IPS DF 19.7 (cell line): ENCODE measurements around the gene RSKR.
A peak's percentile ranks its signal among the peaks of the same experiment; 100 is the strongest.
"Not testable (repeated sequence)": the region's sequence is repeated elsewhere in the genome, so short reads cannot be mapped to it uniquely, and the experiment has no call there.

Source experiments
- DNase-seq: peaks from one replicate; pipeline ENCODE4 v3.0.0-alpha.2; 2013; ENCODE audit warnings: low read depth, low spot score

Gene RSKR

GRCh38 chr17:28577466-28577824 is 36.5 kb downstream of the RSKR start:
- DNase-seq: no peak

DNA sequence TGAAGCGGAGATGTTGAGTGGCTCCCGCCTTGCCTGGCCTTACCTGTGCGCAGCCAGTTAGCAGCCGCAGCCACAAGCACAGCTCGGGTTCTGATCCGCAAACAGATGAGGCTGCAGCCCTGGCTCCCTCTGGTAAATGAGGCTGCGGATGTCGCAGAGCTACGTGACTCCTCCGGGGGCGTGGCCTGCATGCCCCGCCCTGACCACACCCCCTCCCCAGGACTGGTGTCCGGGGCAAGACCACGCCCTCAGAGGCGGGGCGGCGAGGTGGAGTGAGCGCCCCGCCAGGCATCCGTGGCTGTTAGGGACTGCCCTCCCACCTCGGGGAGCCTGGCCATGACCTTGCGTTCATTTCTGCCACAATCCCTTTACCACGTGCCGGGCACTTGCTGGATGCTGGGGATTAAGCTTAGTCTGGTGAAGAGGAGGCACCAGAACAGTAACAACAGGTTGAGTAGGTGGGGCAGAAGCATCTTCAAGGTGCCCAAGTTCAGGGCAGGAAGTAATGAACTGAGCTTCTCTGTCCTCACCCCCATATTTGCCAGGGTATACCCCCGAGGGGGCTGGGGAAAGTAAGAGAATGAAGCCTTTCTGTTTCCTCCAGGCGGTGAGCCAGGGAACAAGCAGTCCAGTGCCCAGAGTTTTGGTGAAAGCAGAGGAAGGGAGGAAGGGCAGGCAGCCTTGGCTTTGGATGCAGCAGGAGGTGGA is 37.1 kb downstream of the RSKR start, which contains the start of gene ALDOC:
ALDOC (minus strand) TSS at position 138 of the 708 bp plus-strand sequence. CDS start 1,363 bp downstream, outside the sequence.
- DNase-seq: peak; percentile 84

- not testable (repeated sequence) for DNase-seq
Measured at GRCh38 chr17:28576016-28576415, 38.0 kb downstream of the RSKR start.

DNA sequence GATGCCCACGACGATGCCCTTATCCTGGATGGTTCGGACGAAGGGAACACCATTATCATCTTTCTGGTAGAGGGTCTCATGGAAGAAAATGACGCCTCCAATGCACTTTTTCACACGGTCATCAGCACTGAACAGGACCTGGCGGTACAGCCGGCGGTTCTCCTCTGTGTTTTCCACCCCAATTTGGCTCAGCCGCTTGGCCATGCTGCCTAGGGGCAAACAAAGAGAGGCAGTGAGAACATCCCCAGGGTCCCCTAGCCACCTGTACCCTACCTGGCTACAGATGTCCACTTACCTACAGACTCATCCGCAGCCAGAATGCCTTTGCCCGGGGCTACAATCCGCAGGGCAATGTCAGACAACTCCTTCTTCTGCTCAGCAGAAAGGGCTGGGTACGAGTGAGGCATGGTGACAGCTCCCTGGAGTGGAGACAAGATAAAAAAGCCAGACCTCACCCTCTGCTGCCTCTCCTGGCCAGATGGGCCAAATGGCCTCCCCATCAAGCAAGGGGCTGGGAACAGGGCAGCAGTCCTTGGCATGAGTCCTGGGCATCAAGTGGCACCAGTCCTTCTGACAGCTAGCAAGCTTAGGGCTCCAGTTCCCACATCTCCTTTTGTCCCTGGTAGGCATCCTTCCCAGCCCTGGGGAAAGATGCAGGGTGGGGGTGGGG is 38.7 kb downstream of the RSKR start:
- no peak for DNase-seq

- no peak for DNase-seq
Measured at GRCh38 chr17:28574526-28574925, 39.5 kb downstream of the RSKR start.

DNA sequence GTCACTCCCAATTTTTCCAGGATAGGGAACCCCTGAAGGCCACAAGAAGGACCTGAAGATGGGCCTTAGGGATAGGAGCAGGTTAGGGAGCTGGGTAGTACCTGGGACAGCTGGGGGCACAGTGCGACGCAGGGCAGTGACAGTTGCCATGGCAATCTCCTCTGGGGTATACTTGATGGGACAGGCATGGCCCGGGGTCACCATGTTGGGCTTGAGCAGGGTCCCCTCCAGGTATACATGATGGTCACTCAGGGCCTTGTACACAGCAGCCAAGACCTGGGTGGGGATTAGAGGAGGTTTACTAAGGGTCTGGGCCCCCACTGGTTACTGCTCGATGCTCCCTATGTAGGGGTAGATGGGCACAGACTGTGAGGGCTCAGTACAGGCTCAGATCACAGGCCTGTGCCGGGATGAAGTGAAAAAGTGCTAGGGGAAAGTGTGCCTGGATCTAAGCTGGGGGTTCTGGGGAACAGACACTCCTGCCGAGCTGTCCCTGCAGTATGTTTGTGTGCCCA is 40.0 kb downstream of the RSKR start:
- DNase-seq: no peak

DNA sequence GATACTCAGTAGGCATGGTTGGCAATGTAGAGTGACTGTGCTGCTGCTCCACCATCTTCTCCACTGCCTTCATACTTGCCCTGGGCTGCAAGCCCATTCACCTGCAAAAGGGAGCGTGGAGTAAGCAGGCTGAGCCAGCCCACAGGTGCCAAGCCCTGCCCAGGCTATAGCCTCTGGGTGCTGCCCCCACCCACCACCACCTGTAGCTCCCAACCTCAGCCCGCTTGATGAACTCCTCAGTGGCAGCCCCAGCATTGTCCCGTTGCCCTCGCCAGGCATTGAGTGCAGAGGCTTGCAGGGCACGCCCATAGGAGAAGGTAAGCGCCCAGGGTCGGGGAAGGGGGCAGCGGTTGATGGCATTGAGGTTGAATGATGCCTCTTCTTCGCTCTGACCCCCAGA is 40.5 kb downstream of the RSKR start:
- DNase-seq: no peak

DNA sequence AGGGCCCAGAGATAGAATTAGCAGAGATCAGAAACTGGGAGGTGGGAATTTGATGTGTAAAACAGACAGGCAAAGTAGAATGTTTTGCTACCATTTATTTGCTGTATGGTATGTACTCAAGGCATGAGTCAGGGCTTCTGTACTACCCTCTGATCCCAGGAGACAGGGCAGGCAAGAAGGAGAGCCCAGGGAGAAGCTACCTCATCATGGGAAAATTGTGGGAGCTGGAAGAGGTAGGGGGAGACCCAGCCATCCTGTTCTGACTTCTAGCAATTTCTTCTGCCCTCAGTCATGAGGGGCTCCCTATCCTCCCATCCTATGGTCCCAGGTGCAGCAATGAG is 41.0 kb downstream of the RSKR start:
- no peak for DNase-seq

DNA sequence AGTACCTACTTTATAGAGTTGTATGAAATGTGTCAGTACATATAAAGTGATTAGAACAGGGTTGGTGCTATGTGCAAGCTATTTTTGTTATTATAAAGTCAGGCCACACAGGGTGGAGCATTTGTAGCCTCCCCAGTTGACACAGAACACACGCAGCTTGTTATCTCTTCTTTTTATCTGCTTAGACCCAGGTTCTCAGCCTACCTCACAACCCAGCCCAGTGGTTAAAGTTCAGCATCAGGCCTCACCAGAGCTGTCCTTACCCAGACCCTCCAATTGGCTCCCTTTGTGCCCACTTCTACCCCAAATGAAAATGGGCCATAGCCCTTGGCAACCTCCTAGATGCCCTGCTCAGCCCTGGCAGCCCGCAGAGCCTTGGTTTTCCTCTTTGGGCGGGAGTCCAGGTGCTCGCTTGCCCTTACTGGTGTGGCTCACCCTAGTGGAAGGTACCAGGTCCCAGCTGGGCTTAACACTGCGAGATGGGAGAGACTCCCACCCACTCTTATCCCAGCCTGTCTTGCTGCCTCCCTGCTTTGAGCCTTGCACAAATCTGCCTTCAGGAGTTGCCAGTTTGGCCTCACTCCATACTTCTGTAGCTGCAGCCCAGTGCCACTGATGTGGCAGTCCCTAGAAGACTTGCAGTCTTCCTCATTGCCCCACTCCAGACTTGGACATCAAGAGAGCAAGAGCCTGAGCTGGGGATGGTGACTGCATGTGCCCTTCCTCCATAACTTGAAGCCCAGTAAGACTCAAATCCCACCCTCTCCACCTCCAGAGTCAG is 41.5 kb downstream of the RSKR start:
- DNase-seq: no peak

GRCh38 chr17:28571361-28572122 is 42.4 kb downstream of the RSKR start, which contains the start of gene PIGS:
TSS of gene PIGS (minus strand) at chr17:28571524. CDS start at chr17:28571496, 28 bp downstream.
- peak; percentile 76 for DNase-seq

DNA sequence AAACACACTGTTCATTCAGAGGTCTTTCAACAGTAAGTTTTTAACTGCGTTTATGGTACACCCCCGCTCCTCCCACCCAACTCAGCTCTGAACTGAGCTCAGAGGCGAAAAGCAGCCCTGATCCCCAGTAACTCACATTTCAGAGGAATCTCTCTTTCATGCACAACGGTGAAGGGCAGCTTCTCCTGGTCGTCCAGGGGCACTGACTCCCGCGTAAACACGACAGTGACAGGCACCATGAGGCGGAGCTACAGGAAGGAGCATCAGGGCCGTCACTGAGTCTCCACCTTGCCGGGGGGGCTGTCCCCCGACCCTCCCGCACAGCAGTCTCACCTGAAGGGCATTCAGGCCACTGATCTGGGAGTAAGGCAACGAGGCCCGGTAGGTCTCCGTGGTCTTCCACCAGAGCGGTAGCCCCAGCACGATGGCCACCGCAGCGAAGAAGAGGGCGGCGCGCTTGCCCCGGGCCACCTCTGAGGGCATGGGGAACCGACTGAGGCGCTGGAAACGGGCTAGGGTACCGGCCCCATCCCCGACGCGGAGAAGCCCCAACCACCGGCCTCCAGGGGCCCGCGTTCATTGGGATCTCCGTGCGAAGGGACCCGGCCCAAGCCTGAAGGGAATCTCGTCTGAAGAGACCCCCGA is 43.1 kb downstream of the RSKR start:
- no peak for DNase-seq

- DNase-seq: no peak
Measured at GRCh38 chr17:28569446-28569845, 44.5 kb downstream of the RSKR start.

- DNase-seq: no peak
Measured at GRCh38 chr17:28567604-28568003, 46.4 kb downstream of the RSKR start.

DNA sequence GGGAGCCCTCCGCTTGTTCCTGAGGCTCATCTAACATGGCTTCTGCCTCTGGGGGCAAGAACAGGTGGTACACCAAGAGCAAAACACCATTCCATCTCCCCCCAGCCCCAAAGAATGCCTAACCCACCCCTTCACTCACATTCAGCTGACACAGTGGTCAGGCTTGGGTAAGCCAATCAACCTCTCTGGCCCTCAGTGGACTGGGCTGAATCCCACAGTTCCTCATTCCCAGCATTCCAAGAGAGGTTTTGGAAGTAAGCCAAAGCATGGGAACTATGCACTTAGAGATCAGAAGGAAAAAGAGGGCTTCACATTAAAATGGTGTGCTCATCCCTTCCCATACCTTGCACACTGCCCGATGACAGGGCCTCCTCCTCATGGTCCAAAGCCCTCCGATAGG is 50.5 kb downstream of the RSKR start:
- no peak for DNase-seq
